GM08714 (cell line): Measurements from ENCODE around the gene DNASE1L1.
"Not testable (repeated sequence)": the region's sequence is repeated elsewhere in the genome, so short reads cannot be mapped to it uniquely, and the experiment has no call there.

Experiments used
- H3K4me3 ChIP-seq: fragments of 200-500 bp; sonication (Bioruptor generic); 2 replicates; pipeline ENCODE4 v1.5.1; 2014; ENCODE audit warnings: mild to moderate bottlenecking, low read length, inconsistent platforms
- ZNF274 ChIP-seq: IDR thresholded peaks from 2 replicates; pipeline ENCODE4 v1.6.1; 2012; ENCODE audit warnings: mild to moderate bottlenecking, low read depth, low read length

DNASE1L1 gene

DNA sequence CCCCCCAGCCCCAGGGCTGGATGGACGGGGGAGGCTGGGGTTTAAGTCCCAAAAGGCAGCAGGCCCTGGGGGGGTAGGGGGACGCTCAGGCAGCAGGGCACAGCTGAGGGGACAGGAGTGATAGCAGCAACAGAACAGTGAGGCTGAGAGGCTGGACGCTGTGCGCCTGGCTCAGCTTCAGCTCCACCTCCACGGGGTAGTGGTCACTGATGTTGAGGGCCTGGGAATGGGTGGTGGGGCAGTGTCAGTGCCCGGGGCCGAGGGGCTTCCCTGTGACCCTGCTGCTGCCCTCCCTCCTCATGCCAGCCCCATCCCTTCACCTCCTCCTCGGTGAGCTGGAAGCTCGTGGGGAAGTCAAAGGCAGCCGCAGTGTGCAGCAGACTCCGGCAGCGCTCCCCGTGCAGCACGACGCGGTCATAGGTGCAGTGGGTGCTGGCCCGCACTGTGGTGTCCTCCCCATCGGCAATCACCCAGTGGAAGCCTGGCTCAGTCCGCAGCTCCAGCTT, 6.4 kb downstream of the DNASE1L1 start:
- no peak for TF ChIP-seq ZNF274
- no peak overlapping the region for H3K4me3 ChIP-seq

DNA sequence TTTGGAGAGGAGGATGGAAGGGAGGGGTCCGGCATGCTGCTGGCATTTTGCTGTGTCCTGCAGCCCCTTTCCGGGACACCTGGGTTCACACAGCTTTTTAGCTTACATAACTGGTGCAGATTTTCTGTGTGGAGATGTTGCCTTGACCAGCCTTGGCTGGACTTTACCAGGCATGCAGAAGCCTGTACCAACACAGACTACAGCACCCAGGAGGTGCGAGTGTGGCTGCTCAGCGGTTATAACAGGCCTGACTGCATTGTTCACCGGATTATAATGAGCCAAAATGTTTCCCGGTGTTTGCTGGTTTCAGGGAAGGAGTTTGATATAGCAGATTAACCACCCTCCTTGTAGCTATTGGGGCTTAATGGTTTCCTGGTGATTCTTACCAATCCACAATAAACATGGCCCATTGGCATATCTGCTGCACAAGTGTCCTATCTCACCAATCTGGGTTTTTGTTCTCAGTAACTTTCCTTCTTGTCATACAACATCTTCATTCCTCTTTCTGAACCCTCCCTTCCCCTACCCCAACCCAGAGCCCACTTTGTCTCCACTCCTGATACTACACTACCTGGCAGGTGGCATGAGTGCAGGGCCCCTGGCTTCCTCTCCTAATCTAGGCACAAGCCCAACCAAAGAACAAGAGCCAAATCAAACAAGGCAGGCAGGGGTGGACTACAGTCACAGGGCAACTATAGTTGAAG, 7.0 kb downstream of the DNASE1L1 start:
- TF ChIP-seq ZNF274, result no peak
- H3K4me3 ChIP-seq, result no peak overlapping the region

DNA sequence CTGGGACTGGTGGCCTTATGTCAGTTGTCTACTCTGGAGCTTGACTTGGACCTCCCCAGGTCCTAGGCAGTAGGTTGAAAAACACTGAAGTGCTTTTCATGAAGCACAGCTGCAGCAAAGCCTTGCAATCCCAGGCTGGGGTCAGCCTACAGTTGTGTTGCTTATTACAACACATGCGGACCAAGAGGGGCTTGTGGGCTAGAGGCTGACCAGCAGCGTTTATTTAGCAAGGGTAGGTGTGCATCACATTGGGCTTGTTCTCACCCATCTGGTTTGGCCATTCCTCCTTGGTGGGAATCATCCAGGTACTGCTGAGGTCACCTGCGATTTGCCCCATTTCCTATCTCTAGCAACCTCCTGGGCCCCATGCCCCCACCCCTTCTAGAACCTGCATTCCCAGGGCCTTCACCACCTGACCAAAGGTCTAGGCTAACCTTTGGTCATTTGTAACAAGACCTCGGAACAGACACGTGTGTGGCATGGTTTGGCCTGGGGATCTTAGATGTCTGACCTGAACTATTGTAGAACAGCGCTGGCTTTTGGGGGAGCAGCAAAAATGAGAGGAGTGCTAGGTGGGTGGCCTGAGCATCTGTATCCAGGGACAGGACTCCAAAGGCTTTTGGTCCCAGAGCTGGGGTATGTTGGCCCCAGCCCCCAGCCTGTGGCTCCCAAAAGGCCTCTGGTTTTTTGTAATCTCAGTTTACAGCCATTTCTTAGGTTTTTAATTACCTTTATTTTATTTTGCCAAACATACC, 7.8 kb downstream of the DNASE1L1 start:
- no peak overlapping the region for H3K4me3 ChIP-seq
- TF ChIP-seq ZNF274, result no peak

DNA sequence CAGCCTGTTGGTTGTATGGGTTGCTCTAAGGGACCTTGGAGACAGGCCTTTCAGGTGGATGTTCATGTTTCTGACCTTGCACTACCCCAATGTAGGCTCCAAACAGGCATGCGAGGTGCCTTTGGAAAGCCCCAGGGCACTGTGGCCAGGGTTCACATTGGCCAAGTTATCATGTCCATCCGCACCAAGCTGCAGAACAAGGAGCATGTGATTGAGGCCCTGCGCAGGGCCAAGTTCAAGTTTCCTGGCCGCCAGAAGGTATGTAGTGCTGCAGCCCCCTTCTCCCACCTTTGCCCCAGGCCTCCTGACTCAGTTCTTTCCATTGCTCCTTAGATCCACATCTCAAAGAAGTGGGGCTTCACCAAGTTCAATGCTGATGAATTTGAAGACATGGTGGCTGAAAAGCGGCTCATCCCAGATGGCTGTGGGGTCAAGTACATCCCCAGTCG, 8.7 kb downstream of the DNASE1L1 start:
- H3K4me3 ChIP-seq, result not testable (repeated sequence)

DNA sequence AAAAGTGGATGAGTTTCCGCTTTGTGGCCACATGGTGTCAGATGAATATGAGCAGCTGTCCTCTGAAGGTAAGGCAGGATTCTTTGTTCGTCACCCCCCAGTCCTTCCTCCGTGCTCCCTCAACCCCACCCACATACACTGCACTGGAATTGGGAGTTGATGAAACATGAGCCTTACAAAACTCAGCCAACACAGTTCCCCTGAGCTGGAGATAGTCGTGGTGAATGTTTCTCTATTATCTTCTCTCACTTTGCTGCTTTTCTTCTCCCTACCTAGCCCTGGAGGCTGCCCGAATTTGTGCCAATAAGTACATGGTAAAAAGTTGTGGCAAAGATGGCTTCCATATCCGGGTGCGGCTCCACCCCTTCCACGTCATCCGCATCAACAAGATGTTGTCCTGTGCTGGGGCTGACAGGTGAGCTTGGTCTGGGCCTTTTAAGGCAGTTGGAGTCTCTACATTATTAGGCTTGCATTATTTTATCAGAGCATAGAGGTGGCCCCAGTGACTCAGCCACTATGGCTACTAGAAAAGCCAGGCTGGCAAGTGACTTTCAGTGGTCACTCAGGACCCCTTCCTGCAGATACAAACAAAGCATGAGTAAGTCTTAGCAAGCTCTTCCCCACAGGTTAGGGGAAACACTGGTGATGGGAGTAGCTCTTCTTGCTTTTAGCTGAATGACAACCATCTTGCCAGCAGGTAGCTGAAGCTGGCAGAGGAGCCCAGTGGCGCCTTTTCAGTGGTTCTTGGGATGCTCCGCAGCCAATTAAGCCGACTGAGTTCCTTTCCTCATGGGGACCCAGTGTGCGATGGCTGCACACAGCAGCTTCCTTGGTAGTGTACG, 9.3 kb downstream of the DNASE1L1 start:
- H3K4me3 ChIP-seq, result peak overlapping the region; percentile 73
- no peak for TF ChIP-seq ZNF274

DNA sequence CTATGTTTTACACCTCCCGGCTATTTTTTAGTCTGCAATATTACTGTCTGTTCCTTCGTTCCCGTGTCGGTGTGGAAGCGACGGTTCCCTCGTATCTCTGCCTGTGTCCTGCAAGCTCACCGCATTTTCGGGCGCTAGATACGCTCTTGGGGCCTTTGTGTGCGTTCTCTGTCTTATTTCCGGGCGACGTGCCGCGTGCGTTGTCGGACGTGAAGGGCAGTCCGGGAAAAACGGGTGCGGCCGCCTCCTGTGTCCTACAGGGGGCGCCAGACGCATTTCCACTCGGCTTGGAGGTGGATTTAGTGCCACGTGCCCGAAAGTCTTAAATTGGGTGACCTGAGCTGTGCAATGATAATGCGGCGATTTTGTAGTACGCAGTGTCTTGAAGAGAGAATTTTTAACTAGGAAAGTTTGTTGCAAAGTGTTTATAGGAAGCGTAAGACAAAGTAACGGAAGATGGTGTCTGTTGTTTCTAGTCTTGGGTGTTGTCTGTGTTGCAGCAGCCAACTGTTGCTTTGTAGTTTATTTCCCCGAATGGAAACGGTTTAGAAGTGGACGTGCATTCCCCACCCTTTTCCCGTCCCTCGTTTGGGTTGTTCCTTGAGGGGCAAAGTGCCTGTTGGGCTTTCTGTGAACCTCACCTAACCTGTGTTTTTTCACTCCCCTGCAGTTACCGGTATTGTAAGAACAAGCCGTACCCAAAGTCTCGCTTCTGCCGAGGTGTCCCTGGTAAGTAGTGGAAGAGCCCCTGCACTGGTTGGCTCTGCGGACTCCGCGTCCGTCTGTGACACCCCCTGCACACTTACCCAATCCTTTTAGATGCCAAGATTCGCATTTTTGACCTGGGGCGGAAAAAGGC, 10.2 kb downstream of the DNASE1L1 start:
- peak overlapping the region; percentile 73 for H3K4me3 ChIP-seq
- TF ChIP-seq ZNF274, result no peak

DNA sequence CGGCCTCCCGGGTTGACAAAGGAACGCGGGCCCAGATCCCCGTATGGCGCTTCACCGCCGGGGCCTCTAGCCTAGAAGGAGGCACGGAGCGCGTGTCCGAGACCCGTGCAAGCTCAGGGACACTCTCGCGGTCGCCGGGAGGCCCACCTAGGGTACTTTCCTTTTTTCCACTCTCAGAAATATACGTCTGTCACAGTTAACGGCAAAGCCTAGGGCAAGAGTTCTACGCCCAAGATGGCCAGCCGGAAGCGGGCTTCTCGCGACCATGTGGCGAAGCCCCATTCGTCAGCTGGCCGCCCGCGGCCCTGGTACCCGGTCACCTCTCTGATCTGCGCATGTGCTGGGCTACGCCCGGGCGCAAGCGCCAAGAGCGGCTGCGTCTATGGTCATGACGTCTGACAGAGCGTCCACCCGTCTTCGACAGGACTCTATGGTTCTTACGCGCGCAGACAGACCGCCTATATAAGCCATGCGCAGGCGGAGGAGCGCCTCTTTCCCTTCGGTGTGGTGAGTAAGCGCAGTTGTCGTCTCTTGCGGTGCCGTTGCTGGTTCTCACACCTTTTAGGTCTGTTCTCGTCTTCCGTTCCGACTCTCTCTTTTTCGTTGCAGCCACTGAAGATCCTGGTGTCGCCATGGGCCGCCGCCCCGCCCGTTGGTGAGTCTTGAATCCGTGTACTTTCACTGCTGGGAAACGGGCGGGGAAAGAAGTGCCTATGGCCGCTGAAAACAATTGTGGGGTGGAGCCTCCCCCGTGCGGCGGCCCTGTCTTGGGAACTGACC, 11.0 kb downstream of the DNASE1L1 start, which contains the start of gene RPL10:
Gene RPL10 (plus strand): TSS at position 490 of the 780 bp plus-strand sequence. CDS start 143 bp downstream, at position 633.
- peak within 1 kb of the TSS; percentile 73 for H3K4me3 ChIP-seq
- no peak for TF ChIP-seq ZNF274

DNA sequence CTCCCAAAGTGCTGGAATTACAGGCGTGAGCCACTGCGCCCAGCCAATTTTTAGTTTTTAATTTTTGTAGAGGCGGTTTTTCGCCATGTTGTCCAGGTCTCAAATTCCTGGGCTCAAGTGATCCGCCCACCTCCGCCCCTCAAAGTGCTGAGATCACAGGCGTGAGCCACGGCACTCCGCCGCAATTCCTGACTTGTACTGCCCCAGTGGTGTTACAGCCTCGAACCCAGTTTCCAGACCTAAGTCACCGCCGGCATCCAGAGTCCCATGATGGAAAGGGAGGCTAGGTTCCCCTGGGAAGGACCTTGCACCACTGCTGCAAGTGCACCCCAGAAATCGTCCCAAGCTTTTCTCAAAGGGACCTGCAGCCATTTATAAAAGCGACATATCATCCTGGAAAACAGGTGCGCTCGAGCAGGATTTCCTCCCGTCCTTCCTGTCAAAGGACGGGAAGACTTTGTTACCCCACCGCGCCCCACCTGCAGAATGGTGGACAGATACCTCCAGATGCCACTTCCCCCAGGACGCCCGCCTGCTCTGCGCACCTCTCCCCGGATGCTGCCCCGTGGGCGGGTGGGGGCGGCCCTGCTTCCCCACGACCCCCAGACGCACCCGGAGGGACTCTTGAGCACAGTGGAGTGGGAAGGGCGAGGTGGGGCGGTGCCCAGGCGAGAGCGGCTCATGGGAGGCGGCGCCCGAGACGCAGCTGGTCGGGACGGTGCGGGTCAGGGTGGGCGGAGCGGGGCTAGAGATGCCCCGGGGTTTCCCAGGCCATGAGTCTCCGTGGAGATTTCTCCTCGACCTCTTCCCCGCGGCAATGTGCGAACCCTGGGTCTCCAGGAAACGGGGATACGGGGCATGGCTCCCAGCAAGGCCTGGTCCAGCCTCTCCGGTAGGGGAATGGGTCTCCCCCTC, 11.8 kb downstream of the DNASE1L1 start:
- TF ChIP-seq ZNF274, result no peak
- peak overlapping the region; percentile 62; the same call in 1 of the 2 replicates for H3K4me3 ChIP-seq

DNA sequence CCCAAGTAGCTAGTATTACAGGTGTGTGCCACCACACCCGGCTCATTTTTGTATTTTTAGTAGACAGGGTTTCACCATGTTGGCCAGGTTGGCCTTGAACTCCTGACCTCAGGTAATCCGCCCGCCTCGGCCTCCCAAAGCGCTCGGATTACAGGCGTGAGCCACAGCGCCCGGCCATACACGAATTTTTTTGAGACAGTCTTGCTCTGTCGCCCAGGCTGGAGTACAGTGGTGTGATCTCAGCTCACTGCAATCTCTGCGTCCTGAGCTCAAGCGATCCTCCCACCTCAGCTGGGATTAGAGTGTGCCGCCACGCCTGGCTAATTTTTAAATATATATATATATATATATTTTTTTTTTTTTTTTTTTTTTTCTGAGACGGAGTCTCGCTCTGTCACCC, 12.7 kb downstream of the DNASE1L1 start:
- H3K4me3 ChIP-seq, result not testable (repeated sequence)

DNA sequence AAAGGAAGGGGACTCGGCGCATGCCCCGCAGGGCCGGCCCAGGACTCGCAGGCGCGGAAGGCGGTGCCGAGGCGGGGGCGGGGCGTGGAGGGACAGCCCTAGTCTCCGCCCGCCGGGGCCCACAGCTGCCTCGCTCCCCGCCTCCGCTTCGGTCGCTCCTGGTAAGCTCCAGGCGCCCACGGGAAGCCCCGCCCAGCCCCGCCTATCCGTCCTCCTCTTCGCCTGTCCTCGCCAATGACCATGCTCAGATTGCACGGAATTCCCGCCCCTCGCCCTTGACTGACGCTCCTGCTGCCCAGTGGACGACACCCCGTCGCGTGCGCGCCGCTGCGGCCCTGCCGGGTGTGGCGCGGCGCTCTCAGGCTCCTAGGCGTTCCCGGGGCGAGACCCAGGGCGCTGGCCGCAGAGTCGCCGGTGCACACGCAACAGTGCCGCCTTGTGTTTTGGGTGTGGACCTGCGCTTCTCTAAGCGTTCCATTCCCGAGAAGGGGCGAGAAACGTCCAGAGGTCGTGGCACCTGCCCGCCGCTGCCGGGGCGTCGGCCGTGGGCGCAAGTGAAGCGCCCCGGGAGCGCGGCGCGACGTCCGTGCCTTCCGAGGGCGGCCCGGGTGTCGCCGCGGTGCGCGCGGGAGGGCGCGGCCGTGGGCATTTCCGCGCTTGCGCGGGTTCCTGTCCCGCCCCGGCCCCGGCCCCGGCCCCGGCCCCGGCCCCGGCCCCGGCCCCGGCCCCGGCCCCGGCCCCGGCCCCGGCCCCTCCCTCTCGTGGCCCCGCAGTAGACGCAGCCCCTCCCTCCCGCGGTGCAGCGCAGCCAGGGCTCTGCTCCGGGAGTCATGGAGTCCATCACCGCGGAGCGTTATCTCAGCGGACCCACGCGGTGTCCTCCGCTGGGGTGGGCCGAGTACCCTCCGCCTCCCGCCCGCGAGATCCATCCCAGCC, 19.0 kb downstream of the DNASE1L1 start:
- H3K4me3 ChIP-seq, result not testable (repeated sequence)

DNA sequence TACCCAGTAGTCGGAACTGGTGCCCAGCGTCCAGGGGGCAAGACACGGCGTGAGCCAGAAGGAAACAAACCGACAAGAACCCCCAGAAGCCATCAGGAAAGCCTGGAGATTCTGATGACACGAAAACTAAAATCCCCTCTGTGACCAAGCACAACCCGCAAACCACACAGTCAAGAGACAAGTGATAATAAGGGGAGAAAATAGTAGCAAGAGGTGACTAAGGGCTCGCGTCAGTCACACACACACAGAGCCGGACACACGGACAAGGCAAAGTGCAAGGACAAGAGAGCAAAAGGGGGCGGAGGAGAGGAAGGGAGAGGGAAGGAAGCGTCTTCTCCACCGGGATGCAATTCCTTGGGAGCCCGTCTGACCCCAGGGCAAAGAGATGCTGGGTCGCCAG, 20.4 kb downstream of the DNASE1L1 start:
- H3K4me3 ChIP-seq, result not testable (repeated sequence)

DNA sequence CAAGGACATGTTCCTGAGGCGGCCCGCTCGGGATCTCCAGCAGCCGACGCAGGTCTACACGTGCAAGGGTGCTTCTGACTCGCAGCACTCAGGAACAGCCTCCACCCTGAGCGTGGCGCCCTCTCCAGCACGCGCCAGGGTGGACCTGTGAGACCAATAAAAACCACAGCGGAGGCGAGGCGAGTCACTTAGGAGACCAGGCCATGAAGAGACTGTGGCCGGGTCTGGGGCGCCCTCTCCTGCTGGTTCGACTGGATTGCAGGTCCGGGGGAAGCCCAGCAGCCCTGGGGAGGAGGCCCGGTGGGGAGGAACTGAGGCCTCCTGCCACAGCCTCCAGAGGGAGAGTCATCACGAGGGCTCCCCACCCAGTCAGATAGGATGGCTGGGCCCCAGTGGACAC, 21.0 kb downstream of the DNASE1L1 start:
- H3K4me3 ChIP-seq, result not testable (repeated sequence)
